OCI-LY7 (cell line): ENCODE results near the gene LRRC4C. TPM values are rescaled to one million over a fixed set of nuclear protein-coding genes. Genes with fewer than 3 reads are reported as not detected.

ENCODE experiments used
- BruUV-seq: library from RNA; stranded (reverse); fragments of 400-500 nt; replicated peaks from 2 replicates; lab custom pipeline; 2021; lab: Mats Ljungman, UMichigan
- CTCF ChIA-PET: fragments of 300-600 bp; sonication (Branson Sonifier 250); formaldehyde crosslinking; loops from one replicate; lab custom pipeline; 2022; ENCODE audit warnings: antibody characterized with exemption; ENCODE audit not compliant: unreplicated experiment; lab: Charles Lee
- POLR2A ChIA-PET: fragments of 300-600 bp; sonication (Branson Sonifier 250); formaldehyde crosslinking; loops from one replicate; lab custom pipeline; 2022; ENCODE audit warnings: antibody characterized with exemption; lab: Charles Lee
- DNase-seq: peaks from one replicate; pipeline ENCODE4 v3.0.0-alpha.2; 2015; ENCODE audit warnings: low spot score
- H2AFZ ChIP-seq: fragments of 200-600 bp; sonication (generic), shearing (Covaris generic); 2 replicates; pipeline ENCODE4 v1.6.1; 2014; ENCODE audit warnings: mild to moderate bottlenecking, antibody characterized with exemption, low read length, moderate library complexity
- H3K27ac ChIP-seq: fragments of 200-600 bp; sonication (generic); 2 replicates; pipeline ENCODE4 v1.5.1; 2014; ENCODE audit warnings: mixed run types, low read depth, mild to moderate bottlenecking, moderate library complexity, low read length, inconsistent platforms; ENCODE audit not compliant: poor library complexity, severe bottlenecking
- H3K36me3 ChIP-seq: fragments of 200-600 bp; sonication (generic); 2 replicates; pipeline ENCODE4 v1.6.1; 2014; ENCODE audit warnings: mild to moderate bottlenecking, antibody characterized with exemption, low read length, moderate library complexity, mixed read lengths; ENCODE audit not compliant: insufficient read depth
- H3K4me1 ChIP-seq: fragments of 200-600 bp; sonication (generic); 2 replicates; pipeline ENCODE4 v1.5.1; 2014; ENCODE audit warnings: mild to moderate bottlenecking, low read length; ENCODE audit not compliant: insufficient read depth, poor library complexity, severe bottlenecking
- H3K4me2 ChIP-seq: fragments of 200-600 bp; sonication (generic); 2 replicates; pipeline ENCODE4 v1.6.1; 2014; ENCODE audit warnings: mild to moderate bottlenecking, low read length
- H3K4me3 ChIP-seq: fragments of 200-600 bp; sonication (generic); 2 replicates; pipeline ENCODE4 v1.5.1; 2014; ENCODE audit warnings: mild to moderate bottlenecking, low read depth, low read length; ENCODE audit not compliant: poor library complexity, severe bottlenecking
- H3K79me2 ChIP-seq: fragments of 200-600 bp; sonication (generic); 2 replicates; pipeline ENCODE4 v1.6.1; 2016; ENCODE audit warnings: low read depth, mild to moderate bottlenecking, low read length, moderate library complexity, mixed read lengths; ENCODE audit not compliant: insufficient read depth
- H3K9me2 ChIP-seq: fragments of 200-600 bp; sonication (generic); 2 replicates; pipeline ENCODE4 v1.6.1; 2016; ENCODE audit warnings: mild to moderate bottlenecking, low read length, mixed read lengths; ENCODE audit not compliant: insufficient read depth
- H3K9me3 ChIP-seq: fragments of 200-600 bp; sonication (generic); 2 replicates; pipeline ENCODE4 v1.6.1; 2014; ENCODE audit warnings: mild to moderate bottlenecking, mixed run types, low read length, mixed read lengths
- H4K20me1 ChIP-seq: fragments of 200-600 bp; sonication (generic); 2 replicates; pipeline ENCODE4 v1.6.1; 2014; ENCODE audit warnings: mild to moderate bottlenecking, antibody characterized with exemption, low read length, moderate library complexity, mixed read lengths; ENCODE audit not compliant: insufficient read depth
- CTCF ChIP-seq: fragments of 200-600 bp; sonication (generic); conservative IDR thresholded peaks from 2 replicates; pipeline ENCODE4 v1.5.1; 2014; ENCODE audit warnings: mild to moderate bottlenecking, antibody characterized with exemption, low read length, moderate library complexity, mixed read lengths
- EZH2phosphoT487 ChIP-seq: fragments of 200-600 bp; sonication (generic); IDR thresholded peaks from 2 replicates; pipeline ENCODE4 v1.6.1; 2018; ENCODE audit warnings: low read depth, borderline replicate concordance, mild to moderate bottlenecking, mixed run types, antibody characterized with exemption, low read length, moderate library complexity, mixed read lengths
- intact Hi-C: fragments of 100-400 bp; cut with micrococcal nuclease; formaldehyde crosslinking; loops from one replicate; pipeline ENCODE4 v1.10.0; 2022; ENCODE audit not compliant: unreplicated experiment
- total RNA-seq, 2 experiments: library from RNA; depleted of rRNA in 1 of 2; stranded (reverse); fragments of >200 nt in 1 of 2; shearing (Covaris generic) in 1 of 2; gene quantifications; 2 replicates each; pipeline ENCODE4 v1.2.3, GENCODE V29; 2014 to 2022

LRRC4C gene
- total RNA-seq, 2 experiments from 2014 or later: not detected

DNA sequence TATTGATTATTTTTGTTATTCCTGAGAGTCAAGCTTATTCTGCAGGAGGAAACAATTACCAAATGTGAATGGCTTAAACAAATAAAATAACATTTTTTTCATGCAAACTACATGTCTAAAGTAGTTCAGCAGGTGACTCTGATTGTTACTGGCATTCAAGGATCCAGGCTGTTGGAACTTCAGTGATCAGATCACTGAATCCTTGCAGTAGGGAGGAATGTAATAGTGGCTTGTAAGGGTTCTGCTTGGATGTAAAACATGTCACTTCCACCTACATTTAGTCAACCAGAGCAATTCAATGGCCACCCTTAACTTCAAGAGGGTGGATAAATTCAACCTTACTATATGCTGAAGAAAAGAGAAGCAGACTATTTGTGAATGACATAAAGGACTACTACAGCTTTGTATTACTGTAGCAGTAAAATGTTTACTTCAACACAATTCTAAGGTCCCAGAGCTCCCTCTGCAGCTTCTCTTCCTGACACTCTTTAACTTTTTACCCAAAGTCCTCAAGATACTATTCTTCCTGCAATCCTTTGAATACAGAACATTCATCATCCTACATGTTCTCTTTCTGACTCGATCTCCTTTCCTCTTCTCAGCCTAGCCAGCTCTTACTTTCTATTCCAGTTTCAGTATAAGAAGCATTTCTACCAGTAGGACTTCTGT, 284.0 kb downstream of the LRRC4C start:
- Histone ChIP-seq H3K79me2 (no peaks in the 10 kb centered on the region), H2AFZ (no peak overlapping the region), H3K9me2 (no peaks in the 10 kb centered on the region), H3K4me2 (no peak overlapping the region), H3K4me3 (no peak overlapping the region), H3K36me3 (no peaks in the 10 kb centered on the region), H3K9me3 (no peaks in the 10 kb centered on the region), H4K20me1 (no peaks in the 10 kb centered on the region), H3K27ac (no peak overlapping the region), H3K4me1 (no peaks in the 10 kb centered on the region)
- DNase-seq: no peak
- BruUV-seq: no TSS peak
- intact Hi-C loops: no loop called here
- ChIA-PET POLR2A (interaction anchor here (0.7 kb wide), 1 partner anchor 885 kb away, joined by 3 read pairs; no protein-coding TSS in a partner anchor), CTCF (no interaction called here)
- no peak for TF ChIP-seq EZH2phosphoT487
- TF ChIP-seq CTCF: no peak

GRCh38 chr11:41146326-41146725, 313.1 kb downstream of the LRRC4C start:
- ChIA-PET CTCF (no interaction called here), POLR2A (no interaction called here)
- Histone ChIP-seq H3K36me3 (no peaks in the 10 kb centered on the region), H3K79me2 (no peaks in the 10 kb centered on the region), H2AFZ (no peak overlapping the region), H3K4me3 (no peak overlapping the region), H3K27ac (no peak overlapping the region), H4K20me1 (no peaks in the 10 kb centered on the region), H3K4me1 (no peaks in the 10 kb centered on the region), H3K9me2 (no peaks in the 10 kb centered on the region; the same call in 1 of the 2 replicates), H3K4me2 (no peak overlapping the region), H3K9me3 (no peaks in the 10 kb centered on the region)
- no peak for DNase-seq
- BruUV-seq: no TSS peak
- TF ChIP-seq CTCF (no peak), EZH2phosphoT487 (no peak)
- intact Hi-C loops: no loop called here

DNA sequence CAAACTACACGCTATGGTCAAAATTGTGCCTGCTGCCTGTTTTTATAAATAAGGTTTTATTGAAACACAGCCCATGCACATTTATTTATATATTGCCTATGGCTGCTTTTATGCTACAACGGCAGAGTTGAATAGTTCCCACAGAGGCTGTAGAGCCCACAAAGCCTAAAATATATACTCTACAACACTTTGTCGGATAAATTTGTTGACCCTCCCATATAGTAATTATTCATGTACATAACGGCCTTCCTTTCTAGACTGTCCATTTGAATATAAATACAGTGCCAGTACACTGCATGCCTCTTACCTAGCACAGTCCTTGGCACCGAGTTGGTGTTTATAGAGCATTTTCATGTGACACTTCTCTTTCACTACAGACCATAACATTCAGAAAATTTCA, 314.0 kb downstream of the LRRC4C start:
- intact Hi-C loops: no loop called here
- no peak overlapping the region for H3K4me3 ChIP-seq
- no peak for DNase-seq
- no peak overlapping the region for H3K4me2 ChIP-seq
- ChIA-PET CTCF (no interaction called here), POLR2A (no interaction called here)
- no peak overlapping the region for H2AFZ ChIP-seq
- no peak overlapping the region for H3K27ac ChIP-seq
- H4K20me1 ChIP-seq: no peaks in the 10 kb centered on the region
- H3K9me2 ChIP-seq: no peaks in the 10 kb centered on the region; the same call in 1 of the 2 replicates
- H3K9me3 ChIP-seq: no peaks in the 10 kb centered on the region
- TF ChIP-seq EZH2phosphoT487 (no peak), CTCF (no peak)
- no TSS peak for BruUV-seq
- no peaks in the 10 kb centered on the region for H3K79me2 ChIP-seq
- H3K36me3 ChIP-seq: no peaks in the 10 kb centered on the region
- no peaks in the 10 kb centered on the region for H3K4me1 ChIP-seq
